IMR-90 (cell line): Measurements from ENCODE around the gene STXBP2. TPM values are rescaled to one million over a fixed set of nuclear protein-coding genes. Genes with fewer than 3 reads are reported as not detected.
A peak's percentile ranks its signal among the peaks of the same experiment; 100 is the strongest.

Experiments
- ATAC-seq: fragments of 200-7000 bp; cut with Tn5 transposase; 2 replicates; pipeline ENCODE4 v1.9.1; 2020; ENCODE audit warnings: low read depth, mild to moderate bottlenecking, moderate library complexity
- BruUV-seq: library from RNA; stranded (reverse); fragments of 400-500 nt; replicated peaks from 2 replicates; lab custom pipeline; 2021; lab: Mats Ljungman, UMichigan
- CTCF ChIA-PET: fragments of 300-600 bp; formaldehyde crosslinking; extraction: SDS; loops from one replicate; lab custom pipeline; 2021; ENCODE audit warnings: antibody characterized with exemption; lab: Yijun Ruan, JAX
- POLR2A ChIA-PET: fragments of 300-600 bp; sonication (Branson Sonifier 250); formaldehyde crosslinking; loops from one replicate; lab custom pipeline; 2022; ENCODE audit warnings: antibody characterized with exemption; ENCODE audit not compliant: unreplicated experiment; lab: Charles Lee
- DNase-seq: peaks from one replicate; pipeline ENCODE4 v3.0.0; 2013
- H2AFZ ChIP-seq: replicated peaks from 2 replicates; pipeline ENCODE3; 2013; ENCODE audit warnings: low read length, mild to moderate bottlenecking; ENCODE audit not compliant: poor library complexity
- H2AK5ac ChIP-seq: 2 replicates; pipeline ENCODE4 v1.6.1; 2013; ENCODE audit warnings: low read depth, low read length, inconsistent platforms
- H2AK9ac ChIP-seq: replicated peaks from 2 replicates; pipeline ENCODE3; 2013; ENCODE audit warnings: mild to moderate bottlenecking, low read depth, low read length, moderate library complexity; ENCODE audit not compliant: poor library complexity
- H2BK120ac ChIP-seq: 2 replicates; pipeline ENCODE4 v1.6.1; 2013; ENCODE audit warnings: low read depth, low read length, inconsistent platforms
- H2BK15ac ChIP-seq: 3 replicates; pipeline ENCODE4 v1.6.1; 2013; ENCODE audit warnings: low read depth, low read length, inconsistent platforms
- H2BK20ac ChIP-seq: 2 replicates; pipeline ENCODE4 v1.6.1; 2013; ENCODE audit warnings: low read depth, mild to moderate bottlenecking, inconsistent platforms, low read length, moderate library complexity
- H2BK5ac ChIP-seq: 2 replicates; pipeline ENCODE4 v1.6.1; 2013; ENCODE audit warnings: mild to moderate bottlenecking, low read depth, low read length, inconsistent platforms; ENCODE audit not compliant: poor library complexity, severe bottlenecking
- H3K14ac ChIP-seq: replicated peaks from 2 replicates; pipeline ENCODE4 v1.6.1; 2013; ENCODE audit warnings: low read depth, low read length, inconsistent platforms
- H3K18ac ChIP-seq: 2 replicates; pipeline ENCODE4 v1.6.1; 2013; ENCODE audit warnings: low read depth, low read length, control low read depth
- H3K23ac ChIP-seq: 2 replicates; pipeline ENCODE4 v1.6.1; 2013; ENCODE audit warnings: low read depth, low read length, inconsistent platforms
- H3K27ac ChIP-seq: 2 replicates; pipeline ENCODE4 v1.5.1; 2013; ENCODE audit warnings: mild to moderate bottlenecking, control low read depth, low read length; ENCODE audit not compliant: insufficient read depth
- H3K27me3 ChIP-seq: 2 replicates; pipeline ENCODE4 v1.6.1; 2013; ENCODE audit warnings: low read length; ENCODE audit not compliant: control insufficient read depth, insufficient read depth
- H3K36me3 ChIP-seq: 2 replicates; pipeline ENCODE4 v1.6.1; 2013; ENCODE audit warnings: low read length, mixed read lengths; ENCODE audit not compliant: control insufficient read depth, insufficient read depth
- H3K4ac ChIP-seq: 2 replicates; pipeline ENCODE4 v1.6.1; 2013; ENCODE audit warnings: low read depth, low read length, inconsistent platforms
- H3K4me1 ChIP-seq: 2 replicates; pipeline ENCODE4 v1.6.1; 2013; ENCODE audit warnings: low read length, mixed read lengths; ENCODE audit not compliant: control insufficient read depth, insufficient read depth
- H3K4me2 ChIP-seq: 2 replicates; pipeline ENCODE4 v1.6.1; 2013; ENCODE audit warnings: low read depth, mild to moderate bottlenecking, control low read depth, low read length, moderate library complexity
- H3K4me3 ChIP-seq: 2 replicates; pipeline ENCODE4 v1.5.1; 2013; ENCODE audit warnings: low read depth, mild to moderate bottlenecking, control low read depth, low read length, moderate library complexity; ENCODE audit not compliant: insufficient read depth
- H3K56ac ChIP-seq: 2 replicates; pipeline ENCODE4 v1.6.1; 2013; ENCODE audit warnings: low read length, inconsistent platforms; ENCODE audit not compliant: insufficient read depth; ENCODE audit errors: extremely low read depth
- H3K79me1 ChIP-seq, 2 experiments: 2 replicates each; pipeline ENCODE4 v1.6.1; 2013; ENCODE audit warnings: low read length in 2 of 2, inconsistent platforms in 1 of 2, low read depth in 1 of 2
- H3K9ac ChIP-seq: 2 replicates; pipeline ENCODE4 v1.6.1; 2013; ENCODE audit warnings: low read depth, low read length, control low read depth
- H3K9me1 ChIP-seq: 2 replicates; pipeline ENCODE4 v1.6.1; 2013; ENCODE audit warnings: low read length, inconsistent platforms; ENCODE audit not compliant: insufficient read depth
- H3K9me3 ChIP-seq: 2 replicates; pipeline ENCODE4 v1.6.1; 2013; ENCODE audit warnings: low read length; ENCODE audit not compliant: control insufficient read depth, insufficient read depth
- H4K20me1 ChIP-seq: 2 replicates; pipeline ENCODE4 v1.6.1; 2013; ENCODE audit warnings: low read length, inconsistent platforms; ENCODE audit not compliant: insufficient read depth
- H4K5ac ChIP-seq: 2 replicates; pipeline ENCODE4 v1.6.1; 2013; ENCODE audit warnings: mild to moderate bottlenecking, low read depth, low read length, control low read depth
- H4K8ac ChIP-seq, 2 experiments: 2 replicates each; pipeline ENCODE4 v1.6.1; 2013; ENCODE audit warnings: low read depth in 2 of 2, low read length in 2 of 2, control low read depth in 1 of 2, inconsistent platforms in 1 of 2
- H4K91ac ChIP-seq: 2 replicates; pipeline ENCODE4 v1.6.1; 2013; ENCODE audit warnings: low read depth, low read length, inconsistent platforms; ENCODE audit not compliant: insufficient read depth
- MXI1 ChIP-seq: IDR thresholded peaks from 2 replicates; pipeline ENCODE4 v1.6.1; 2012; ENCODE audit warnings: low read depth, mild to moderate bottlenecking, low read length, moderate library complexity, borderline replicate concordance
- SMC3 ChIP-seq: fragments of 150-350 bp; IDR thresholded peaks from 2 replicates; pipeline ENCODE4 v1.6.1; 2016; ENCODE audit warnings: low read depth, mild to moderate bottlenecking, antibody characterized with exemption, low read length, moderate library complexity
- WGBS, 2 experiments: methylation state at CpG; one replicate each; pipeline versions ENCODE4 v1.1.5 to v1.1.7; 2013; ENCODE audit warnings: missing lambda C conversion rate in 2 of 2; ENCODE audit not compliant: insufficient read length in 1 of 2; ENCODE audit errors: extremely low coverage in 2 of 2; 5-methylcytosine and 5-hydroxymethylcytosine counted together
- dilution Hi-C: fragments of 300-500 bp; cut with HindIII; formaldehyde crosslinking; loops from one replicate; pipeline ENCODE4 v1.14.3; 2018; ENCODE audit warnings: low sequenced_read_pairs; ENCODE audit not compliant: unreplicated experiment
- in situ Hi-C: fragments of 300-500 bp; cut with MboI; formaldehyde crosslinking; loops from 3 replicates; pipeline ENCODE4 v1.14.3; 2019; ENCODE audit warnings: low sequenced_read_pairs, inconsistent platforms, mixed read lengths
- intact Hi-C: fragments of 100-400 bp; cut with micrococcal nuclease; formaldehyde crosslinking; loops from 2 replicates; pipeline ENCODE4 v1.10.0; 2022
- polyA plus RNA-seq, 3 experiments: library from polyadenylated mRNA; depleted of rRNA; stranded (reverse); fragments of >200 nt; gene quantifications; 2 replicates each; pipeline ENCODE4 v1.2.3, GENCODE V29; 2012; ENCODE audit warnings: low replicate concordance in 1 of 3
- total RNA-seq: library from RNA; depleted of rRNA; stranded (reverse); fragments of >200 nt; gene quantifications from 2 replicates; pipeline ENCODE4 v1.2.3, GENCODE V29; 2012

The STXBP2 gene
- total and polyA plus RNA-seq, 2 of the 4 experiments (the other 2 are of a cell fraction) = 3.9 to 12.6 TPM

DNA sequence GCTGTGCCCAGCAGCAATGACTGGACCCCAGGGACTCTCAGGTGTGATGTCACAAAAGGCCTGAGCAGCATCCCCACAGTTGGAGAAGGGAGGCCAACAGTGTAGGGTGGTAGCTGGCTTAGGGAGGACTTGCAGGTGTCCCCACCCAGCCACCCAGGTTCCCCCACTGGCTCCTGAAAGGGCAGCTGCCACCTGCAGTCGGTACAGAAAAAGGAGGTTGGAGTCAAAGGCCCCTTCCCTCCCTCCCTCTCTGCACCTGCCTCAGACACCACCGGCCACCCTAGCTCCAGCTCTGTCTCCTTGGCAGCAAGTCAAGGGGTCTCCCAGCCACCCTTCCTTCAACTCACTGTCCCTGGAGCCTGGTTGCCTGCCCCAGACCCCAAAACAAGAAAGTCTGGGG is 3.2 kb upstream of the STXBP2 start, which contains the start of gene PCP2:
PCP2 (minus strand) TSS at position 22 of the 400 bp plus-strand sequence. CDS start 262 bp downstream, outside the sequence.
- WGBS, 2 experiments = no CpG with 5 or more reads among the region's 2 CpGs
- Histone ChIP-seq H3K4me3 (no peak within 1 kb of the TSS), H3K27ac (no peak within 1 kb of the TSS), H2AK9ac (peak within 1 kb of the TSS; percentile 19), H3K79me1 (peaks cover 0 to 21% of the 10 kb centered on the region in 2 experiments; a peak in 3 of 4 replicates), H3K23ac (no peak within 1 kb of the TSS), H3K27me3 (peaks cover 14% of the 10 kb centered on the region; the same call in 1 of the 2 replicates), H2AFZ (no peak within 1 kb of the TSS), H3K4me2 (no peak within 1 kb of the TSS), H3K18ac (no peak within 1 kb of the TSS), H3K9me1 (peaks cover 4% of the 10 kb centered on the region; the same call in 1 of the 2 replicates), H2BK120ac (no peak within 1 kb of the TSS), H3K9me3 (no peaks in the 10 kb centered on the region), H3K56ac (no peak within 1 kb of the TSS), H2AK5ac (no peak within 1 kb of the TSS), H3K14ac (no peak within 1 kb of the TSS), H2BK20ac (no peak within 1 kb of the TSS), H3K4me1 (peaks cover 3% of the 10 kb centered on the region; the same call in 1 of the 2 replicates), H4K8ac (no peak within 1 kb of the TSS), H3K9ac (no peak within 1 kb of the TSS), H2BK5ac (no peak within 1 kb of the TSS), H2BK15ac (no peak within 1 kb of the TSS), H4K91ac (no peak within 1 kb of the TSS), H3K4ac (no peak within 1 kb of the TSS), H3K36me3 (peaks cover 4% of the 10 kb centered on the region; the same call in 1 of the 2 replicates), H4K5ac (no peak within 1 kb of the TSS), H4K20me1 (no peaks in the 10 kb centered on the region)
- DNase-seq = no peak
- intact Hi-C loops = no loop called here
- no TSS peak for BruUV-seq
- CTCF ChIA-PET = no interaction called here
- TF ChIP-seq MXI1 (no peak), SMC3 (no peak)
- POLR2A ChIA-PET = no interaction called here
- no peak for ATAC-seq
- in situ Hi-C loops = no loop called here
- dilution Hi-C loops = no loop called here
